ENCODE results near the gene GREB1L. TPM values are rescaled to one million over a fixed set of nuclear protein-coding genes. Genes with fewer than 3 reads are reported as not detected.

GREB1L gene
- total RNA-seq, 6 experiments from 2014 or later: 3.1 to 7.9 (median 5.7) TPM

DNA sequence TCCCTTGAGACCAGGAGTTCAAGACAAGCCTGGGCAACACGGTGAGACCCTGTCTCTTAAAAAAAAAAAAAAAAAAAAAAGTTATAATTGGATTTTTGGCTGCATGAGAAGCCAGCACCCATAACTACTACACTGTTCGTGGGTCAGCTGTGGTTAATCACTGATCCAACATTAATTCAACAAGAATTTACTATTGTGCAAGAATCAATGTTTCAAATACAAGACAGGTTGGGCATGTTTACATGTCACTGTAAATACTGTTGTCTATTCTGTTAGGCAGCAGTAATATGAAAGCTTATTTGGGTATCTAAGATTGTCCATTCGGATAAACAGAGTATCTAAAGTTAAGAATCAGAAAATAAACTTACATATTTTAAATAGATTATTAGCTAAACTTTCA lies 296.2 kb downstream of the GREB1L start:
- Histone ChIP-seq H3K27me3 (no peaks in the 10 kb centered on the region), H3K36me3 (peaks cover 0 to 10% (median 0%) of the 10 kb centered on the region in 4 donors), H3K9me3 (no peaks in the 10 kb centered on the region), H3K4me1 (peaks cover 0 to 10% (median 5%) of the 10 kb centered on the region in 4 donors), H3K27ac (peak overlapping the region in 1 of 3 donors; percentile 15), H3K4me3 (no peak overlapping the region)
- intact Hi-C loops (cut with DNase I): no loop called here
- TF ChIP-seq, protein P1, sequence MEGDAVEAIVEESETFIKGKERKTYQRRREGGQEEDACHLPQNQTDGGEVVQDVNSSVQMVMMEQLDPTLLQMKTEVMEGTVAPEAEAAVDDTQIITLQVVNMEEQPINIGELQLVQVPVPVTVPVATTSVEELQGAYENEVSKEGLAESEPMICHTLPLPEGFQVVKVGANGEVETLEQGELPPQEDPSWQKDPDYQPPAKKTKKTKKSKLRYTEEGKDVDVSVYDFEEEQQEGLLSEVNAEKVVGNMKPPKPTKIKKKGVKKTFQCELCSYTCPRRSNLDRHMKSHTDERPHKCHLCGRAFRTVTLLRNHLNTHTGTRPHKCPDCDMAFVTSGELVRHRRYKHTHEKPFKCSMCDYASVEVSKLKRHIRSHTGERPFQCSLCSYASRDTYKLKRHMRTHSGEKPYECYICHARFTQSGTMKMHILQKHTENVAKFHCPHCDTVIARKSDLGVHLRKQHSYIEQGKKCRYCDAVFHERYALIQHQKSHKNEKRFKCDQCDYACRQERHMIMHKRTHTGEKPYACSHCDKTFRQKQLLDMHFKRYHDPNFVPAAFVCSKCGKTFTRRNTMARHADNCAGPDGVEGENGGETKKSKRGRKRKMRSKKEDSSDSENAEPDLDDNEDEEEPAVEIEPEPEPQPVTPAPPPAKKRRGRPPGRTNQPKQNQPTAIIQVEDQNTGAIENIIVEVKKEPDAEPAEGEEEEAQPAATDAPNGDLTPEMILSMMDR (IDR thresholded peaks at IDR 0.05): no peak
- no peak for TF ChIP-seq POLR2A (IDR thresholded peaks at IDR 0.05)
- ATAC-seq (peak; percentile 83 to 96 (median 92)), DNase-seq (no peak)
- 43% methylated on average over 3 of the region's 3 CpGs for WGBS (ENCODE audit: insufficient coverage, low coverage, low lambda C conversion rate, missing lambda C conversion rate)

DNA sequence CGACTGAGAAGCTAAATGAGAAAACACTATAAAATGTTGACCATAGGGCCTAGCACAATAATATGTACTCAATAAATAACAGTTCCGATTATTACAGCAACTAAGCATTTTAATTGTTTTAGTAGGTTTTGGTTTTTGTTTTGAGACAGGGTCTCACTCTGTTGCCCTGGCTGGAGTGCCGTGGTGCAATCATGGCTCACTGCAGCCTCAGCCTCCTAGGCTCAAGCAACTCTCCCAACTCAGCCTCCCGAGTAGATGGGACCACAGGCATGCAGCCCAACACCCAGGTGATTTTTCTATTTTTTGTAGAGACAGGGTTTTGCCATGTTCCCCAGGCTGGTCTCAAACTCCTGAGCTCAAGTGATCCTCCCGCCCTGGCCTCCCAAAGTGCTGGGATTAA lies 304.4 kb downstream of the GREB1L start:
- no peak overlapping the region for H3K27ac ChIP-seq
- DNase-seq (no peak), ATAC-seq (no peak)
- intact Hi-C loops (cut with DNase I): no loop called here
- TF ChIP-seq POLR2A (IDR thresholded peaks at IDR 0.05): no peak
- TF ChIP-seq, protein P1 (IDR thresholded peaks at IDR 0.05): no peak
- peaks cover 0 to 35% (median 9%) of the 10 kb centered on the region in 4 donors for H3K4me1 ChIP-seq
- no peak overlapping the region for H3K4me3 ChIP-seq
- 86% methylated on average over 5 of the region's 5 CpGs for WGBS (ENCODE audit: insufficient coverage, low coverage, low lambda C conversion rate, missing lambda C conversion rate)
- H3K36me3 ChIP-seq: no peaks in the 10 kb centered on the region
- H3K9me3 ChIP-seq: no peaks in the 10 kb centered on the region
- H3K27me3 ChIP-seq: no peaks in the 10 kb centered on the region

DNA sequence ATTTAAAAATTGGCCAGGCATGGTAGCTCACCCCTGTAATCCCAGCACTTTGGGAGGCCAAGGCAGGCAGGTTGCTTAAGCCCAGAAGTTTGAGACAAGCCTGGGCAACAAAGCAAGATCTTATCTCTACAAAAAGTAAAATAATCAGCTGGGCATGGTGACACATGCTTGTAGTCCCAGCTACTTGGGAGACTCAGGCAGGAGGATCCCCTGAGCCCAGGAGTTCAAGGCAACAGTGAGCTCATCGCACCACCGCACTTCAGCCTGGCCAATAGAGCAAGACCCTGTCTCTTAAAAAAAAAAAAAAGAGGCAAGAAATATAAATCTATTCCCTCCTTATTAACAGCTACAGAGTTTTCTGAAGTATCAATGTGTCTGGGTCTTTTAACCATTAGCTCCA lies 306.6 kb downstream of the GREB1L start:
- TF ChIP-seq POLR2A (IDR thresholded peaks at IDR 0.05): no peak
- TF ChIP-seq, protein P1 (IDR thresholded peaks at IDR 0.05): no peak
- WGBS (ENCODE audit: insufficient coverage, low coverage, low lambda C conversion rate, missing lambda C conversion rate): 94% methylated on average over 2 of the region's 2 CpGs
- DNase-seq (no peak), ATAC-seq (no peak)
- no peaks in the 10 kb centered on the region for H3K27me3 ChIP-seq
- H3K9me3 ChIP-seq: no peaks in the 10 kb centered on the region
- no peaks in the 10 kb centered on the region for H3K36me3 ChIP-seq
- intact Hi-C loops (cut with DNase I): no loop called here
- no peak overlapping the region for H3K4me3 ChIP-seq
- H3K27ac ChIP-seq: peak overlapping the region in 1 of 3 donors; percentile 66
- H3K4me1 ChIP-seq: peaks cover 0 to 41% (median 17%) of the 10 kb centered on the region in 4 donors

DNA sequence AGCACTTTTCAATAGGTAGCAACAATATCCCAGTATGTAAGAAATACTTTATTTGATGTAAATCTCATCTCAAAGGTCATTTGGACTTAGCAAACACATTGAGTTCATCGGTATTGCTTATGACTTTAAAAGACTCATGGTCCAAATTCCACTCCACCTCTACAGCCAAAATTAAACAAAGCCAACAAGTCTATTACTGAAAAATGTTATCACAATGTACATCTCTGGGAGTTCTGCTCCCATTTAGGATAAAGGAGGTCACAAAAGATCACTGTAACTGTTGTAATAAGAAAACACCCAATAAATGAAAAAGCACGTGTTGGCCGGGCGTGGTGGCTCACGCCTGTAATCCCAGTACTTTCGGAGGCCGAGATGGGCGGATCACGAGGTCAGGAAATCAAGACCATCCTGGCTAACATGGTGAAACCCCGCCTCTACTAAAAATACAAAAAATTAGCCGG lies 308.5 kb downstream of the GREB1L start:
- WGBS (ENCODE audit: insufficient coverage, low coverage, low lambda C conversion rate, missing lambda C conversion rate): 36% methylated on average over 11 of the region's 11 CpGs
- no peak for TF ChIP-seq POLR2A (IDR thresholded peaks at IDR 0.05)
- TF ChIP-seq, protein P1 (IDR thresholded peaks at IDR 0.05): no peak
- Histone ChIP-seq H3K27ac (peak overlapping the region; percentile 69 to 79 (median 71)), H3K4me3 (peak overlapping the region in 2 of 3 donors; percentile 3 to 6), H3K9me3 (no peaks in the 10 kb centered on the region), H3K4me1 (peaks cover 0 to 41% (median 17%) of the 10 kb centered on the region in 4 donors), H3K36me3 (no peaks in the 10 kb centered on the region), H3K27me3 (no peaks in the 10 kb centered on the region)
- ATAC-seq (peak; percentile 77 to 86 (median 80)), DNase-seq (peak in 2 of 3 donors; percentile 58 to 60)
- intact Hi-C loops (cut with DNase I): no loop called here

Data from right lobe of liver (tissue), 6 donors.